NCI-H524 treated with DMSO at 0.1 percent for 48 hours (cell line): Measurements from ENCODE around the gene FAM229B.
A peak's percentile ranks its signal among the peaks of the same experiment; 100 is the strongest.
"Not testable (repeated sequence)": the region's sequence is repeated elsewhere in the genome, so short reads cannot be mapped to it uniquely, and the experiment has no call there.

Source experiments
- DNase-seq: peaks from one replicate; lab custom pipeline; 2025; lab: John Stamatoyannopoulos, UW

Gene FAM229B

GRCh38 chr6:112065426-112065986 lies 21.9 kb upstream of the FAM229B start:
- no peak for DNase-seq

- DNase-seq = no peak
Observed at GRCh38 chr6:112066606-112067005, 20.8 kb upstream of the FAM229B start.

- DNase-seq = no peak
Observed at GRCh38 chr6:112081569-112081968, 5.8 kb upstream of the FAM229B start.

- DNase-seq = no peak
Observed at GRCh38 chr6:112085286-112086065, 1.9 kb upstream of the FAM229B start.

- peak; percentile 43 for DNase-seq
Observed at GRCh38 chr6:112086744-112087135, 651 bp upstream of the FAM229B start.

- no peak for DNase-seq
Observed at GRCh38 chr6:112087916-112088315, 525 bp downstream of the FAM229B start.

GRCh38 chr6:112096901-112097300 lies 9.5 kb downstream of the FAM229B start:
- no peak for DNase-seq

- DNase-seq = no peak
Observed at GRCh38 chr6:112100561-112100960, 13.2 kb downstream of the FAM229B start.

- not testable (repeated sequence) for DNase-seq
Observed at GRCh38 chr6:112106026-112106425, 18.6 kb downstream of the FAM229B start.

- no peak for DNase-seq
Observed at GRCh38 chr6:112106562-112106961, 19.2 kb downstream of the FAM229B start.

GRCh38 chr6:112109262-112109661 lies 21.9 kb downstream of the FAM229B start:
- DNase-seq = no peak

GRCh38 chr6:112113431-112113830 lies 26.0 kb downstream of the FAM229B start:
- no peak for DNase-seq

GRCh38 chr6:112113918-112114317 lies 26.5 kb downstream of the FAM229B start:
- no peak for DNase-seq

- DNase-seq = no peak
Observed at GRCh38 chr6:112114577-112115223, 27.3 kb downstream of the FAM229B start.

GRCh38 chr6:112116221-112116620 lies 28.8 kb downstream of the FAM229B start:
- no peak for DNase-seq

GRCh38 chr6:112117554-112117953 lies 30.2 kb downstream of the FAM229B start:
- DNase-seq = no peak

GRCh38 chr6:112118034-112118433 lies 30.6 kb downstream of the FAM229B start:
- no peak for DNase-seq

GRCh38 chr6:112122756-112123155 lies 35.4 kb downstream of the FAM229B start:
- no peak for DNase-seq

- no peak for DNase-seq
Observed at GRCh38 chr6:112123982-112124381, 36.6 kb downstream of the FAM229B start.

GRCh38 chr6:112128208-112128607 lies 40.8 kb downstream of the FAM229B start:
- no peak for DNase-seq

- no peak for DNase-seq
Observed at GRCh38 chr6:112130878-112131277, 43.5 kb downstream of the FAM229B start.

- DNase-seq = no peak
Observed at GRCh38 chr6:112139052-112139451, 51.7 kb downstream of the FAM229B start.

- DNase-seq = no peak
Observed at GRCh38 chr6:112141707-112142106, 54.3 kb downstream of the FAM229B start.
